Measurements from ENCODE around the gene ATP5PD. TPM values are rescaled to one million over a fixed set of nuclear protein-coding genes. Genes with fewer than 3 reads are reported as not detected.
A peak's percentile ranks its signal among the peaks of the same experiment; 100 is the strongest.

Gene ATP5PD
- total and polyA plus RNA-seq, 2 donors from 2014 or later, result 261 to 916 TPM

- intact Hi-C loops (cut with DNase I), result no loop called here
- Histone ChIP-seq H3K36me3 (ENCODE audit: control insufficient read depth in 2 of 3, insufficient read depth in 3 of 3, low read length in 3 of 3) (peaks cover 6 to 49% (median 18%) of the 10 kb centered on the region in 3 donors), H3K9ac (ENCODE audit: low read length in 3 of 3) (no peak overlapping the region), H3K4me1 (ENCODE audit: control insufficient read depth in 2 of 3, insufficient read depth in 2 of 3, low read depth in 1 of 3, low read length in 3 of 3) (peaks cover 0 to 2% (median 0%) of the 10 kb centered on the region in 3 donors), H3K27me3 (ENCODE audit: control insufficient read depth, insufficient read depth, low read length) (no peaks in the 10 kb centered on the region), H3K4me3 (ENCODE audit: low read length in 3 of 3) (no peak overlapping the region), H3K9me3 (ENCODE audit: control insufficient read depth in 2 of 3, insufficient read depth in 1 of 3, low read length in 3 of 3) (no peaks in the 10 kb centered on the region), H3K27ac (ENCODE audit: low read depth in 2 of 2, low read length in 2 of 2) (no peak overlapping the region)
- FAIRE-seq, result no peak
- no peak for DNase-seq
- TF ChIP-seq, protein P1, sequence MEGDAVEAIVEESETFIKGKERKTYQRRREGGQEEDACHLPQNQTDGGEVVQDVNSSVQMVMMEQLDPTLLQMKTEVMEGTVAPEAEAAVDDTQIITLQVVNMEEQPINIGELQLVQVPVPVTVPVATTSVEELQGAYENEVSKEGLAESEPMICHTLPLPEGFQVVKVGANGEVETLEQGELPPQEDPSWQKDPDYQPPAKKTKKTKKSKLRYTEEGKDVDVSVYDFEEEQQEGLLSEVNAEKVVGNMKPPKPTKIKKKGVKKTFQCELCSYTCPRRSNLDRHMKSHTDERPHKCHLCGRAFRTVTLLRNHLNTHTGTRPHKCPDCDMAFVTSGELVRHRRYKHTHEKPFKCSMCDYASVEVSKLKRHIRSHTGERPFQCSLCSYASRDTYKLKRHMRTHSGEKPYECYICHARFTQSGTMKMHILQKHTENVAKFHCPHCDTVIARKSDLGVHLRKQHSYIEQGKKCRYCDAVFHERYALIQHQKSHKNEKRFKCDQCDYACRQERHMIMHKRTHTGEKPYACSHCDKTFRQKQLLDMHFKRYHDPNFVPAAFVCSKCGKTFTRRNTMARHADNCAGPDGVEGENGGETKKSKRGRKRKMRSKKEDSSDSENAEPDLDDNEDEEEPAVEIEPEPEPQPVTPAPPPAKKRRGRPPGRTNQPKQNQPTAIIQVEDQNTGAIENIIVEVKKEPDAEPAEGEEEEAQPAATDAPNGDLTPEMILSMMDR (IDR thresholded peaks at IDR 0.05; ENCODE audit: borderline replicate concordance, extremely low read depth, insufficient read depth), result no peak
These were observed 14.3 kb upstream of the ATP5PD start for GRCh38 chr17:75061055-75061438.

- Histone ChIP-seq H3K27me3 (ENCODE audit: control insufficient read depth, insufficient read depth, low read length) (no peaks in the 10 kb centered on the region), H3K36me3 (ENCODE audit: control insufficient read depth in 2 of 3, insufficient read depth in 3 of 3, low read length in 3 of 3) (peaks cover 6 to 50% (median 18%) of the 10 kb centered on the region in 3 donors), H3K9me3 (ENCODE audit: control insufficient read depth in 2 of 3, insufficient read depth in 1 of 3, low read length in 3 of 3) (no peaks in the 10 kb centered on the region), H3K4me3 (ENCODE audit: low read length in 3 of 3) (no peak overlapping the region), H3K27ac (ENCODE audit: low read depth in 2 of 2, low read length in 2 of 2) (no peak overlapping the region), H3K4me1 (ENCODE audit: control insufficient read depth in 2 of 3, insufficient read depth in 2 of 3, low read depth in 1 of 3, low read length in 3 of 3) (peaks cover 0 to 2% (median 0%) of the 10 kb centered on the region in 3 donors), H3K9ac (ENCODE audit: low read length in 3 of 3) (no peak overlapping the region)
- no peak for DNase-seq
- intact Hi-C loops (cut with DNase I), result no loop called here
- TF ChIP-seq, protein P1 (IDR thresholded peaks at IDR 0.05; ENCODE audit: borderline replicate concordance, extremely low read depth, insufficient read depth), result no peak
- no peak for FAIRE-seq
These were observed 13.8 kb upstream of the ATP5PD start for GRCh38 chr17:75060434-75061054.

GRCh38 chr17:75059369-75060345 lies 12.9 kb upstream of the ATP5PD start:
- TF ChIP-seq, protein P1 (IDR thresholded peaks at IDR 0.05; ENCODE audit: borderline replicate concordance, extremely low read depth, insufficient read depth), result peak; percentile 40
- DNase-seq, result peak in 2 of 5 donors; percentile 62 to 77
- no peak overlapping the region for H3K4me3 ChIP-seq (ENCODE audit: low read length in 3 of 3)
- H3K36me3 ChIP-seq (ENCODE audit: control insufficient read depth in 2 of 3, insufficient read depth in 3 of 3, low read length in 3 of 3), result peaks cover 6 to 50% (median 18%) of the 10 kb centered on the region in 3 donors
- H3K27ac ChIP-seq (ENCODE audit: low read depth in 2 of 2, low read length in 2 of 2), result peak overlapping the region in 1 of 2 donors; percentile 61
- intact Hi-C loops (cut with DNase I), result no loop called here
- no peak overlapping the region for H3K9ac ChIP-seq (ENCODE audit: low read length in 3 of 3)
- FAIRE-seq, result no peak
- peaks cover 0 to 2% (median 0%) of the 10 kb centered on the region in 3 donors for H3K4me1 ChIP-seq (ENCODE audit: control insufficient read depth in 2 of 3, insufficient read depth in 2 of 3, low read depth in 1 of 3, low read length in 3 of 3)
- no peaks in the 10 kb centered on the region for H3K9me3 ChIP-seq (ENCODE audit: control insufficient read depth in 2 of 3, insufficient read depth in 1 of 3, low read length in 3 of 3)
- H3K27me3 ChIP-seq (ENCODE audit: control insufficient read depth, insufficient read depth, low read length), result no peaks in the 10 kb centered on the region

Measured in kidney (tissue), 14 donors.